Endothelial cell of umbilical vein (primary cell): ENCODE data around the gene TSPOAP1.

Experiments
- CTCF ChIP-seq, 2 donors: IDR thresholded peaks; 1 replicate in 1 of 2; 2 replicates in 1 of 2; pipeline ENCODE4 v1.5.1; 2011; ENCODE audit warnings: low read length in 2 of 2, mild to moderate bottlenecking in 2 of 2, moderate library complexity in 2 of 2, control low read depth in 1 of 2, inconsistent platforms in 1 of 2, low read depth in 1 of 2; ENCODE audit not compliant: insufficient read depth in 1 of 2; ENCODE audit errors: extremely low read depth in 1 of 2
- JUN ChIP-seq: IDR thresholded peaks from 2 replicates; pipeline ENCODE4 v1.6.1; 2011; ENCODE audit warnings: borderline replicate concordance, low read depth; ENCODE audit not compliant: insufficient read length, insufficient read depth
- POLR2AphosphoS5 ChIP-seq: IDR thresholded peaks from 2 replicates; pipeline ENCODE4 v1.6.1; 2012; ENCODE audit warnings: low read depth, mild to moderate bottlenecking, control low read depth, low read length, moderate library complexity; ENCODE audit not compliant: insufficient read depth

- TF ChIP-seq JUN (no peak), CTCF (IDR thresholded peaks at IDR 0.05; ENCODE audit: extremely low read depth in 1 of 2, insufficient read depth in 1 of 2, low read depth in 1 of 2, low read length in 2 of 2) (no peak), POLR2AphosphoS5 (no peak)
Measured at GRCh38 chr17:58377661-58378060, 49.1 kb upstream of the TSPOAP1 start.
